COLO668 (cell line): Measurements from ENCODE around the gene FUBP3.
"Not testable (repeated sequence)": the region's sequence is repeated elsewhere in the genome, so short reads cannot be mapped to it uniquely, and the experiment has no call there.

Source experiments
- DNase-seq: peaks from one replicate; lab custom pipeline; 2025; ENCODE audit not compliant: unreplicated experiment; lab: John Stamatoyannopoulos, UW

The FUBP3 gene

GRCh38 chr9:130680836-130681768 is 101.7 kb downstream of the FUBP3 start:
- peak; percentile 88 for DNase-seq

GRCh38 chr9:130681769-130682420 is 102.5 kb downstream of the FUBP3 start:
- no peak for DNase-seq

DNA sequence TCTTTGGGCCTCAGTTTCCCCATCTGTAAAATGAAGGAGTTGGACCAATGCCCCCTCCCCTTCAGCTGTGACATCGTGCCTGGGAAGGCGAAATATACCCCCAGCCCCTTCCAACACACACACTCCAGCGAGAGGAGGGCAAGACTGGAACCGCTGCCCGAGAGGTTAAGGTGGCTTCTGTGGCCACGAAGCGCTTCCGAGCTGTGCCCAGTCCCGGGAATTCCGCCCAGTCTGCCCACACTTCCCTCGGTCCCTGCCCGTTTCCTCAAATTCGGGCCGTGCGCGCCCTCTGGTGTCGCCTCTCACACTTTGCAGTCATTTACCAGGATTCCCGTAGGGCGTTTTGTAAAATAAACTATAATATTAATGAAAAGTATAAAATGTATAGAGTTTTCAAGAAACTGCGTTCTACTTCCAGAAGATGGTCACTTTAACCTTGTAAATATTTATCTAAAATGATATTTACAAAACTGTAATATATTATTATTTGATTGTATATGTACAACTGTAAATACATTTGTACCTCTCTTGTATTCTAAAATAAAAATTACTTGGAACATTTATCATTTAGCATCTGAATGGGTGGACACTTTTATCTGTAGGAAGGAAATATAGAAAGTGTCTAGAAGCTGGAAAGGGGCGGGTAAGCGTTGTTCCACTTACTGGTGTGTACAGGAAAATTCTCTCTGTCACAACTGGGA is 103.2 kb downstream of the FUBP3 start:
- DNase-seq = peak; percentile 82

DNA sequence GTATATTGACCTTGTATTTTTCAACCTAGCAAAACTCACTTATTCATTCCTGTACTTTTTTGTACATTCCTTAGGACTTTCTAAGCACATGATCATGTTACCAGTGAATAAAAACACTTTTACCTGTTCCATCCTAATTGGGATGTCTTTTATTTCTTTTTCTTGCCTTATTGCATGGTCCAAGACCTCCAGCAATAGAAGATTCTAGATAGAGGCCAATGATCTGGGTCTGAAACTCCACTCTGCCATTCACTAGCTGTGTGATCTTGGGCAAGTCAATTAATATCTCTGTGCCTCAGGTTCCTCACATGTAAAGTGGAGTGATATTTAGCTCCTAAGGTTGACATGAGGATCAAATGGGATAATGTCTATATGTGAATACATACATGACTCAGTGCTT is 105.7 kb downstream of the FUBP3 start:
- no peak for DNase-seq

DNA sequence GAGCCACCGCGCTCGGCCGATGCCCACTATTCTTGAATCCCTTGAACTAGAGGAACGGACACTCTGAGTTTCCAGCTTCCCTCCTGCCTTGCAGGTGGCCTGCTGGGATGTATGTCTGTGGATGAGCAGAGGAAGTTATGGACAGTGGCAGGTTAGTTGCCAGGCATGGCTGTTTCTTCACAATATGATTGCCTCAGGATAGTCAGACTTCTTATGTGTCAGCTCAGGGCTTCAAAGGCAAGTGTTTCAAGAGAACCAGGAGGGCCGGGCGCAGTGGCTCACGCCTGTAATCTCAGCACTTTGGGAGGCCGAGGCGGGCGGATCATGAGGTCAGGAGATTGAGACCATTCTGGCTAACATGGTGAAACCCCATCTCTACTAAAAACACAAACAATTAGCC is 106.6 kb downstream of the FUBP3 start:
- not testable (repeated sequence) for DNase-seq

DNA sequence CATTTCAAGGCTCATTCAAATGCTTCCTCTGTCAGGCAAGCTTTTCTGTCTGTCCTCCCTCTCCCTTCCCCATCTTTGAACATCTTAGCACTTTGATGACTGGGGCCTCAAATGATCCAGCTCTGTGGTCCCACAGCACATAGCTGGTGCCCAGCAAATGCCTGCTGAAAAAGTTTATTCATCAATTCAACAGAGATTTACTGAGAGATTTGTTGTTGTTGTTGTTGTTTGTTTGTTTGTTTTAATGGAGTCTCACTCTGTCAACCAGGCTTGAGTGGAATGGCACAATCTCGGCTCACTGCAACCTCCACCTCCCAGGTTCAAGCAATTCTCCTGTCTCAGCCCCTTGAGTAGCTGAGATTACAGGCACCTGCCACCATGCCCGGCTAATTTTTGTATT is 108.2 kb downstream of the FUBP3 start:
- no peak for DNase-seq
